Brain microvascular endothelial cell (primary cell): ENCODE measurements around the gene GNPAT.
"Not testable (repeated sequence)": the region's sequence is repeated elsewhere in the genome, so short reads cannot be mapped to it uniquely, and the experiment has no call there.

Experiments used
- DNase-seq: peaks from one replicate; pipeline ENCODE4 v3.0.0-alpha.2; 2020
- H3K27ac ChIP-seq: fragments of 250-450 bp; sonication (Bioruptor Pico); 2 replicates; pipeline ENCODE4 v1.5.1; 2020; ENCODE audit warnings: mild to moderate bottlenecking, moderate library complexity
- H3K27me3 ChIP-seq: fragments of 250-450 bp; sonication (Bioruptor Pico); replicated peaks from 2 replicates; pipeline ENCODE4 v1.5.1; 2020; ENCODE audit warnings: mild to moderate bottlenecking
- H3K36me3 ChIP-seq: fragments of 250-450 bp; sonication (Bioruptor Pico); replicated peaks from 2 replicates; pipeline ENCODE4 v1.5.1; 2020; ENCODE audit warnings: mild to moderate bottlenecking
- H3K4me3 ChIP-seq: 2 replicates; pipeline ENCODE4 v1.5.1; 2011; ENCODE audit warnings: low read depth, mild to moderate bottlenecking, control low read depth, low read length, moderate library complexity
- in situ Hi-C: cut with HindIII; loops from 2 replicates; pipeline ENCODE4 v1.10.0; 2017; ENCODE audit warnings: low sequenced_read_pairs, low pct_ligation_motif_present
- TF ChIP-seq, protein P1 (sequence below): IDR thresholded peaks from 2 replicates; pipeline ENCODE4 v1.5.1; 2011; ENCODE audit warnings: low read depth, mild to moderate bottlenecking, moderate library complexity, low read length, control low read depth, inconsistent platforms; ENCODE audit errors: missing control alignments

Gene GNPAT

DNA sequence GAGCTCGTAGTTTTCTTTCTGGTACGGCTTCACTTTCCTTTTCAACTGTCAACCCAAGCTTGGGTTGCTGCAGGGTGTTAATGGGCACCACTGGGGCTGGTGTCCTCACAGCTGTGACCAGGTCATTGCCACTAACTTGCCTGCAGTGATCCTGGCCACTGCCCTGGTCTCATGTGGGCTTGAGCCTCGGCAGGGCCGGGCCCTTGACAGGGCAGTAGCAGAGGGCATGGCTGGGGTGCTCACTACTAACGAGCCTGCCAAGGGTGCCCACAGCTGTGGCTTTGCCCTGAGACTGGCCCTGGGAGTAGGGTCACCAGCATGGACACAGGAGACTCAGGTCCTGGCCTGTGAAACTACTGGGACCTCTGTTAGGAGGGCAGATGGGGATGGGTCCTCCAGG, 31.5 kb upstream of the GNPAT start:
- Histone ChIP-seq H3K27me3 (no peaks in the 10 kb centered on the region), H3K36me3 (no peaks in the 10 kb centered on the region), H3K27ac (no peak overlapping the region), H3K4me3 (no peak overlapping the region)
- in situ Hi-C loops: loop anchor here (25.0 kb wide), 2 partner anchors 272 to 397 kb away; no protein-coding TSS in a partner anchor
- TF ChIP-seq, protein P1, sequence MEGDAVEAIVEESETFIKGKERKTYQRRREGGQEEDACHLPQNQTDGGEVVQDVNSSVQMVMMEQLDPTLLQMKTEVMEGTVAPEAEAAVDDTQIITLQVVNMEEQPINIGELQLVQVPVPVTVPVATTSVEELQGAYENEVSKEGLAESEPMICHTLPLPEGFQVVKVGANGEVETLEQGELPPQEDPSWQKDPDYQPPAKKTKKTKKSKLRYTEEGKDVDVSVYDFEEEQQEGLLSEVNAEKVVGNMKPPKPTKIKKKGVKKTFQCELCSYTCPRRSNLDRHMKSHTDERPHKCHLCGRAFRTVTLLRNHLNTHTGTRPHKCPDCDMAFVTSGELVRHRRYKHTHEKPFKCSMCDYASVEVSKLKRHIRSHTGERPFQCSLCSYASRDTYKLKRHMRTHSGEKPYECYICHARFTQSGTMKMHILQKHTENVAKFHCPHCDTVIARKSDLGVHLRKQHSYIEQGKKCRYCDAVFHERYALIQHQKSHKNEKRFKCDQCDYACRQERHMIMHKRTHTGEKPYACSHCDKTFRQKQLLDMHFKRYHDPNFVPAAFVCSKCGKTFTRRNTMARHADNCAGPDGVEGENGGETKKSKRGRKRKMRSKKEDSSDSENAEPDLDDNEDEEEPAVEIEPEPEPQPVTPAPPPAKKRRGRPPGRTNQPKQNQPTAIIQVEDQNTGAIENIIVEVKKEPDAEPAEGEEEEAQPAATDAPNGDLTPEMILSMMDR: no peak
- no peak for DNase-seq

DNA sequence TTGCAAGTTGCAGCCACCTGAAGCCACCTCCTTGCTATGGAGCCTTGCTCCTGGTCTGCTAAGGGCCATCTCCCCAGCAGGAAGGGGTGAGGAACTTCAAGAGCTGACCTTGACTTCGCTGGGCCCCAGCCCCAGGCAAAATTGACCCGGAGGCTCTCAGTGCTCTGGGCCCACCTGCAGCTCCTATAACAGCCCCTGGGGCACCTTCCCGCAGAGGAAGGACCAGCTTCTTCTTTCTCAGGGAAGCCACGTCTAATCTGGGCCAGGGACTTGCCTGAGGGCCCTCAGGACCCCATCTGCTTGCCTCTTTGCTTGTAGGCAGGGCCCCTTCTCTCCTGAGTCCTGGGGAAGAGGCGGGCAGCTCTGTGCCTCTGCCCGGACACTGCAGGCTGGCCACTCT, 30.9 kb upstream of the GNPAT start:
- Histone ChIP-seq H3K4me3 (no peak overlapping the region), H3K27me3 (no peaks in the 10 kb centered on the region), H3K36me3 (no peaks in the 10 kb centered on the region), H3K27ac (no peak overlapping the region)
- DNase-seq: no peak
- in situ Hi-C loops: loop anchor here (25.0 kb wide), 2 partner anchors 273 to 398 kb away; no protein-coding TSS in a partner anchor
- TF ChIP-seq, protein P1: no peak

DNA sequence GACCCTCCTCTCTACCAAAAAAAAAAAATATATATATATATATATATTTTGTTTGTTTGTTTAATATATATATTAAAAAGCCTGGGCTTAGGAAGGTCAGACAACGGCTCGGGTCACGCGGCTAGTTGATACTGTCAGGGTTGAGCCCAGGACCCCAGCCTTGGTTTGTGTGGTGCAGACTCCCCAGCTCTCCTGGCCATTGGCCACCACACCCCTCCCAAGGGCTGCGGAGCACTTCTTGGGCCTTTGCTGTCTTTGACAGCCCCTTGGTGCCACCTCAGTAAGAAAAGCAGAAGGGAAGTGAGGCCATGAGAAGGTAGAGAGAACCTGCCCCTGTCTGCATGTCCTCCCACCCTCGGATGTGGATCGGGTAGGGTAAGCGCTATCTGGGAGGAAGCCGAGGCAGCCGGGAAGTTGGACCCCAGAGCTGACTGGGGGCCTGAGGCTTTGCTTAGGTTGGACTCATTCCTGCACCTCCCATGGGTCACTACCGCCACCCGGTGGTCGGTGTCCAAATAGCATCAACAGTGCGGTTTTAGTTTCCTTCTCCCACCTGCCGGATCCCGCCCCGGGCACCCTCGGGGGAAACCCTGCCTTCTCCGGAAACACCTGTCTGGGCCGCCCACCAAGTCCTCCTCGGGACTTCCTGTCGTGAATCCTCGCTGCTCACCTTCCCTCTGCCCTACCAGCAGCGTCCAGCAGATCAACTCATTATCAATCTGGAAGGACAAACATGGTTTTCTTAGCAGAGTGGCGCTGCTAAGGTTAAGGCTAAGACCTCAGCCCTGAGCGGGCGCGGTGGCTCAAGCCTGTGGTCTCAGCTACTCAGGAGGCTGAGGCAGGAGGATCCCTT, 29.8 kb upstream of the GNPAT start:
- Histone ChIP-seq H3K36me3 (no peaks in the 10 kb centered on the region), H3K27me3 (no peaks in the 10 kb centered on the region), H3K4me3 (peak overlapping the region; percentile 45), H3K27ac (no peak overlapping the region)
- in situ Hi-C loops: loop anchor here (25.0 kb wide), 2 partner anchors 274 to 399 kb away; no protein-coding TSS in a partner anchor
- DNase-seq: peak; percentile 49
- TF ChIP-seq, protein P1: peak; percentile 91

DNA sequence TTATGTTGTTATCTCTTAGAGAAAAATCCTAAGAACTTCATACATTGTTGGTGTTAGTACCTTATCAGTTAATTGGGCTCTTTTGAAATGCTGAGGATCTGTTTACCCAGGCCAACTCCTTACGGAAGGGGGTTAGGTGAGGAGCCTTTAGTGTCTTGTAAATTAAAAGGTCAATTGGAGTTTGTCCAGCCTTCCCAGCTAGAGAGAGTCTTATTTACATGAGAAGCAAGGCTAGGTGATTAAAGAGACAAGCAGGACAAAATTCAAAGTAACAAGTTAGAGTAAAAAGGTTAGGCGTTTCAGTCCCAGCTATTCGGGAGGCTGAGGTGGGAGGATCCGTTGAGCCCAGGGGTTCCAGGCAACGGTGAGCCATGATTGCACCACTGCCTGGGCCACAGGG, 28.7 kb upstream of the GNPAT start:
- in situ Hi-C loops: loop anchor here (25.0 kb wide), 2 partner anchors 275 to 400 kb away; no protein-coding TSS in a partner anchor
- not testable (repeated sequence) for H3K27ac ChIP-seq, H3K36me3 ChIP-seq, DNase-seq, H3K4me3 ChIP-seq, H3K27me3 ChIP-seq

DNA sequence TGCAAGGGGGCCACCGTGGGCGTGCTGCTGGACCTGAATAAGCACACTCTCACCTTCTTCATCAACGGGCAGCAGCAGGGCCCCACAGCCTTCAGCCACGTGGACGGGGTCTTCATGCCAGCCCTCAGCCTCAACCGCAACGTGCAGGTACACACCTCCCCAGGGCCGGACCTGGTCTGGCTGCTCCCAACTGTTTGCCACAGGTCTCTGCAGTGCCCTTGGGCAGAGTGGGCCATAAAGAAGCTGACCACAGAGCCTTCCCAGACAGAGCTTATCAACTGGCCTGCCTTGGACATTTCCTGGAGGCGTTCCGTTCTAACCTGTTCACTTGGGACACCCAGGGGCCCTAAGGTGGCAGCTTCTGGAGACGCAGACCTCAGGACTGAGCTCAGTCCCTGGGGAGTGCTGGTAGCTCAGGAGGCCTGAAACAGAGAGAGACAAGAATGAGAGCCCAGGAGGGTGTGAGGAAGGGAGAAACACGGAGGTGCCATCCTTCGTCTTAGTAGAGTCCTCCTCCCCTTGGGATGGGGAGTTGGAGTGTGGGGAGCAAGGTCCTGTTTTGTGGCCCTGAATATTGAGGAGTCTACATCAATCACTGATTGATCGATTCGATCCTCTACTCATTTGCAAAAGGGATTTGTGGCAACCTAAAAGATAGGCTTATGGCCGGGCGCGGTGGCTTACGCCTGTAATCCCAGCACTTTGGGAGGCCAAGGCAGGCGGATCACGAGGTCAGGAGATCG, 27.0 kb upstream of the GNPAT start:
- Histone ChIP-seq H3K36me3 (no peaks in the 10 kb centered on the region), H3K4me3 (no peak overlapping the region), H3K27me3 (peaks cover 2% of the 10 kb centered on the region), H3K27ac (no peak overlapping the region)
- TF ChIP-seq, protein P1: no peak
- in situ Hi-C loops: loop anchor here (25.0 kb wide), 2 partner anchors 277 to 402 kb away; no protein-coding TSS in a partner anchor
- no peak for DNase-seq
